Frontal cortex (tissue), 4 donors: ENCODE results near the gene TRMT5. TPM values are rescaled to one million over a fixed set of nuclear protein-coding genes. Genes with fewer than 3 reads are reported as not detected.

ENCODE experiments used
- DNase-seq, 2 donors: peaks; one replicate each; pipeline ENCODE4 v3.0.0; 2012; ENCODE audit warnings: low spot score in 2 of 2
- FAIRE-seq: peaks from 2 replicates; lab custom pipeline; 2012; peaks lifted over from hg19 to GRCh38; lab: Jason Lieb, UNC
- total RNA-seq: library from RNA; depleted of rRNA; stranded (reverse); fragments of >200 nt; gene quantifications from one replicate; pipeline ENCODE4 v1.2.3, GENCODE V29; 2014
- donor health status: control.
- donor health status: control.
- donor health status: control.

The TRMT5 gene
- total RNA-seq, 1 donor from 2014 or later = 16.3 TPM

- FAIRE-seq = no peak
- no peak for DNase-seq
These were observed 12.2 kb downstream of the TRMT5 start for GRCh38 chr14:60968671-60969070.

- FAIRE-seq (no peak), DNase-seq (no peak)
These were observed 12.8 kb downstream of the TRMT5 start for GRCh38 chr14:60968099-60968498.

GRCh38 chr14:60965402-60965801 lies 15.5 kb downstream of the TRMT5 start:
- no peak for DNase-seq
- FAIRE-seq = no peak

GRCh38 chr14:60964904-60965303 lies 16.0 kb downstream of the TRMT5 start:
- FAIRE-seq = no peak
- DNase-seq = no peak

- no peak for FAIRE-seq
- no peak for DNase-seq
These were observed 17.1 kb downstream of the TRMT5 start for GRCh38 chr14:60963761-60964160.

- DNase-seq (no peak), FAIRE-seq (no peak)
These were observed 22.7 kb downstream of the TRMT5 start for GRCh38 chr14:60958146-60958545.

- DNase-seq (no peak), FAIRE-seq (no peak)
These were observed 24.2 kb downstream of the TRMT5 start for GRCh38 chr14:60956632-60957031.

GRCh38 chr14:60956202-60956601 lies 24.7 kb downstream of the TRMT5 start:
- no peak for DNase-seq
- no peak for FAIRE-seq

- no peak for FAIRE-seq
These were observed 29.0 kb downstream of the TRMT5 start for GRCh38 chr14:60951776-60952435.

GRCh38 chr14:60946773-60947172 lies 34.1 kb downstream of the TRMT5 start:
- DNase-seq (no peak), FAIRE-seq (no peak)

More at GRCh38 chr14:60951776-60952435, 29.0 kb downstream of the TRMT5 start:
- DNase-seq = no peak

GRCh38 chr14:60945984-60946383 lies 34.9 kb downstream of the TRMT5 start:
- no peak for FAIRE-seq
- DNase-seq = no peak

- FAIRE-seq = no peak
- no peak for DNase-seq
These were observed 36.7 kb downstream of the TRMT5 start for GRCh38 chr14:60944204-60944603.

GRCh38 chr14:60943637-60944032 lies 37.2 kb downstream of the TRMT5 start:
- no peak for DNase-seq
- no peak for FAIRE-seq

GRCh38 chr14:60935319-60935718 lies 45.6 kb downstream of the TRMT5 start:
- FAIRE-seq (no peak), DNase-seq (no peak)

GRCh38 chr14:60933920-60934655 lies 46.8 kb downstream of the TRMT5 start:
- FAIRE-seq = no peak

GRCh38 chr14:60931218-60931617 lies 49.7 kb downstream of the TRMT5 start:
- no peak for DNase-seq
- no peak for FAIRE-seq

More at GRCh38 chr14:60933920-60934655, 46.8 kb downstream of the TRMT5 start:
- DNase-seq = no peak

- DNase-seq = no peak
- FAIRE-seq = no peak
These were observed 54.9 kb downstream of the TRMT5 start for GRCh38 chr14:60926002-60926401.

- DNase-seq (no peak), FAIRE-seq (no peak)
These were observed 55.6 kb downstream of the TRMT5 start for GRCh38 chr14:60925286-60925685.

GRCh38 chr14:60922050-60922449 lies 58.8 kb downstream of the TRMT5 start:
- FAIRE-seq = no peak

More at GRCh38 chr14:60922050-60922449, 58.8 kb downstream of the TRMT5 start:
- no peak for DNase-seq
